Inferior parietal cortex (tissue), 1 donor: ENCODE measurements around the gene CLEC10A.

Experiments used
- DNase-seq: peaks from one replicate; pipeline ENCODE4 v3.0.0-alpha.2; 2016; ENCODE audit errors: extremely low spot score

CLEC10A gene

DNA sequence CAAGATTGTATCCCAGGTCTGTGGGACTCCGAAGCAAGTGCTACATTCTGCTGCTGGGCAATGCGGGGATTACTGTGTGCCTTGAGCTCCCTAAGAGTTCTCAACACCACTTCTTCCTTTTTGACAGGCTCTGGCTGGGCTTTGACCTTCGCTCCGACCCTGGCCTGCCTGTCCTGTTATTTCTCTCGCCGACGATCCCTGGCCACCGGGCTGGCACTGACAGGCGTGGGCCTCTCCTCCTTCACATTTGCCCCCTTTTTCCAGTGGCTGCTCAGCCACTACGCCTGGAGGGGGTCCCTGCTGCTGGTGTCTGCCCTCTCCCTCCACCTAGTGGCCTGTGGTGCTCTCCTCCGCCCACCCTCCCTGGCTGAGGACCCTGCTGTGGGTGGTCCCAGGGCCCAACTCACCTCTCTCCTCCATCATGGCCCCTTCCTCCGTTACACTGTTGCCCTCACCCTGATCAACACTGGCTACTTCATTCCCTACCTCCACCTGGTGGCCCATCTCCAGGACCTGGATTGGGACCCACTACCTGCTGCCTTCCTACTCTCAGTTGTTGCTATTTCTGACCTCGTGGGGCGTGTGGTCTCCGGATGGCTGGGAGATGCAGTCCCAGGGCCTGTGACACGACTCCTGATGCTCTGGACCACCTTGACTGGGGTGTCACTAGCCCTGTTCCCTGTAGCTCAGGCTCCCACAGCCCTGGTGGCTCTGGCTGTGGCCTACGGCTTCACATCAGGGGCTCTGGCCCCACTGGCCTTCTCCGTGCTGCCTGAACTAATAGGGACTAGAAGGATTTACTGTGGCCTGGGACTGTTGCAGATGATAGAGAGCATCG is 41.8 kb downstream of the CLEC10A start:
- no peak for DNase-seq

DNA sequence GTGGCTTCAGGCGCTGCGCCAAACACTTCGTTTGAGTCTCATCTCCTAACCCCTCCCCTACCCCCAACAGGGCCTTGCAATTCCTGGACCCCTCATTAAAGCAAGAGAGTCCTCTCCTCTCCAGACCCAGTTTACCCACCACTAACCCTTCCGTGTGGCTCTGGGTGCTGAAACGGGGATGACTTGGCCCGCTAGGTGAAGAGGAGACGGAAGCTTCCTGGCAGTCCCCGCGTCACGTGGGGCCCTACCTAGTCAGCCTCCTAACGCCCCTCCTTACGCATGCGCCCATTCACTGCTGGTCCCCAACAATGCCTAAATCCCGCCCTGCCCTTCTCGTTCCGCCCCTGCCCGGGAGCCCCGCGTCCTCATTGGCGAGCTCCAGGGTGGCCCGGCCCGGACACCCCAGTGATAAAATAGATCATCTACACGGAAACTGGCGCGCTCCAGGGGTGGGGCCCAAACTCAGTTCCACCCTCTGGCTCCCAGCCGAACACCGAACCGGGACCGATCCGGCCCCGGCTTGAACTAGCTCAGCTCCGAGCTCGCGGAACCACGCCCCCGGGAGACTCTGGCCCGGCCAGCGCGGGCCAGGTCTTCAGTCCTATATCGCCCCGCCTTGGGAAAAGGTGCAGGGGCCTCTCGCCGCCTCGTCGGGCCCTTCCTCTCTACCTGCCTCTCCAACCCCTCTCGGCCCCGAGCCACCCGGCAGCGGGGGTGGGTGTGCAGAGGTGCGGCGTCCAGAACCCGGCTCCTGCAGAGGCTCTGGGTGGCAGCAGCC is 44.3 kb downstream of the CLEC10A start, which contains the start of gene SLC16A13:
SLC16A13 (plus strand) TSS at position 425 of the 778 bp plus-strand sequence. CDS start 368 bp downstream, outside the sequence.
- peak; percentile 90 for DNase-seq

DNA sequence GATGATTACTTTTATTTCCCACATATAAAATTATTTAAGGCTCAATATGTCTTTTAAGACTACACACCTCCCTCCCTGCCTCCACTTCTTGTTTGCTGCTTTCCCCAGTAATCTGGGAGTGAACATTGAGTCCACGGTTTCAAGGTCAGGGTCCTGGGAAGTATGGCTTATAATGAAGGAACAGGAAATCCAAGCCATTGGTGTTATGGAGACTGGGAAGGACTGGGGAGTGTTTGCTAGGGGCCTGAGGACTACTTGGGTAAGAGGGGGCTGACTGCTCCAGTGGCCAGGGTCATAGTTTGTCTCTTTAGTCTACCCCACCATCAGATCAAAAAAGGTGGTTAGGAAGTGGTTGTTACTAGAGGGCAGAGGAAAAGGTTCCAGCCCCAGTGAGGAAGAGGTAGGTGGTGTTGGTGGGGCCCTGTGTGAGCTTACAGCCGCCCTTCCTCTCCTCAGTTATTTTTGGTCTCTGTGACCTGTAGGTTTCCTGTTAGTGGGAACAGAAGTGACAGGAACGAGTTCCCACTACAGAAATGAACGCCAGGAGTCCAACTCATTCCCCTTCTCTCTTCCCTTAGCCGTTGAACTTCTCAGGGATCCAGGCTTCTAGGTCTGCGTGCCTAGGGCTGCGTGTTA is 45.0 kb downstream of the CLEC10A start:
- DNase-seq: no peak

DNA sequence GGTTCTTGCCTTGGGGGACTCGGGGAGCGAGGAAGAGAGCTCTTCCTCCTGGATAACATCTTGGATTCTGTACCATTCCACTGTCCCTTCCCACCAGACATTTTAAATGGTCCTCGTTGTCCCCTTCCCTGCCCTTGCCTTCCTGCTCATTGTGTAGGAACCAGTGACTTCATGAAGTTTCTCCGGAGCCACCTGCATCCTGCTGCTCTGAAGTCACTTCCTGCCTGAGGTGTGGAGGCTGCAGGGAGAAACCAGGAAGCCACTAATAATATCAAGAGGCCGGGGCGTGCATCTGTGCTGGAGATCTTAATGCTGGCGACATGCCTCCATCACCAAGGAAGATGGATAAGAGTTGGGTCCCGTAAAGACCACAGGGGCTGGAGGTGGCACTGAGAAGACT is 50.4 kb downstream of the CLEC10A start:
- DNase-seq: no peak

DNA sequence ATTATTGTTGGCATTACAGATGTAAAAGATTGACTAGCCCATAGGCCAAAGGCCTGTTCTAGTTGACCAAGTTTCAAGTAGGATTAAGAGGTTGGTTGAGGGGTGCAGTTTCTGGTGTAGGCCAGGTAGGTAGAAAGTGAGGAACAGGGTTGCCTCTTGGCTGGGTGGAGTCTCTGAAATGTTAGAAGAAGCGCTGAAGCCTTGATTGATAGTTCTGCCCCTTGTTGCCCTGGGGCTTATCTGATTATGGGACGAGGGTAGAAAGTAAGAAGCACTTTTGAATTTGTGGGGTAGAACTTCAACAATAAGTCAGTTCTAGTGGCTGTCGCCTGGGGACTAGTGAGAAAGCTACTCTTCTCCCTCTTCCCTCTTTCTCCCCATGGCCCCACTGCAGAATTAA is 51.0 kb downstream of the CLEC10A start:
- no peak for DNase-seq

DNA sequence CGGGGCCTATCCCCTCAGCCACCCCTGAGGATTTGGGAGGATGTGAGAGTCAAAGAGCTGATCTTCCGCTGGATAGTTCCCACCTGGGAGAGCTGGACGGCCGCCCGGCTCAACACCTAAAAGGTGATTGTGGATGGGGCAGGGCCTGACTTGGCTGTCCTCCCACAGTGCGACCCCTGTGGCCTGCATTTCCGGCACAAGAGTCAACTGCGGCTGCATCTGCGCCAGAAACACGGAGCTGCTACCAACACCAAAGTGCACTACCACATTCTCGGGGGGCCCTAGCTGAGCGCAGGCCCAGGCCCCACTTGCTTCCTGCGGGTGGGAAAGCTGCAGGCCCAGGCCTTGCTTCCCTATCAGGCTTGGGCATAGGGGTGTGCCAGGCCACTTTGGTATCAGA is 52.7 kb downstream of the CLEC10A start:
- DNase-seq: no peak

DNA sequence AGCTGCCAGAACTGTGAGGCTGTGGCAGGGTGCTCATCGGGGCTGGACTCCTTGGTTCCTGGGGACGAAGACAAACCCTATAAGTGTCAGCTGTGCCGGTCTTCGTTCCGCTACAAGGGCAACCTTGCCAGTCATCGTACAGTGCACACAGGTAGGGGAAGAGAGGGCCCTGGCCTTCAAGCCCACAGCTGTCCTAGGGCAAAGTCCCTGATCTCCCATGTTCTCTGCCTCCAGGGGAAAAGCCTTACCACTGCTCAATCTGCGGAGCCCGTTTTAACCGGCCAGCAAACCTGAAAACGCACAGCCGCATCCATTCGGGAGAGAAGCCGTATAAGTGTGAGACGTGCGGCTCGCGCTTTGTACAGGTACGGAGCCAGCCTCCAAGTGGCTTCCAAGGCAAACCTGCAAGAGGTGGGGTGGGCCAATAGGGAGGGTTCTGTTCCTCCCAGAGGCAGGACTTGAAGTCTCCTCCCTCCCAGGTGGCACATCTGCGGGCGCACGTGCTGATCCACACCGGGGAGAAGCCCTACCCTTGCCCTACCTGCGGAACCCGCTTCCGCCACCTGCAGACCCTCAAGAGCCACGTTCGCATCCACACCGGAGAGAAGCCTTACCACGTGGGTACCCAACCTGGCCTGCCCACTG is 53.5 kb downstream of the CLEC10A start:
- DNase-seq: no peak

DNA sequence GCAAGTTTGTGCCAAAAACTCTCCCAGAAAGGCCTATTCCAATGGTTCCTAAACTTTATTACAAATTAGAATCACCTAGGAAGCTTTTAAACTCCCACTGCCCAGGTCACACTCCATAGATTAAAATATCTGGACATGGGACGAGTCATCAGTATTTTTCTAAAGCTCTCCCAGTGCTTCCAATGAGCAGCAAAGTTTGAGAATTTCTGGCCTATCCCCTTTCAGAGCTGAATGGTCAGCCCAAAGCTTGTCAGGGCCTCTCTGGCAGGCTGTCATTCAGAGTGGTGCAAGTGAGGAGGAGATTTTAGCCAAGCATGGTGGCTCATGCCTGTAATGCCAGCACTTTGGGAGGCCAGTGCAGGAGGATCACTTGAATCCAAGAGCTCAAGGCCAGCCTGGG is 54.8 kb downstream of the CLEC10A start:
- no peak for DNase-seq
